ENCODE measurements around the gene ACYP1.

DNA sequence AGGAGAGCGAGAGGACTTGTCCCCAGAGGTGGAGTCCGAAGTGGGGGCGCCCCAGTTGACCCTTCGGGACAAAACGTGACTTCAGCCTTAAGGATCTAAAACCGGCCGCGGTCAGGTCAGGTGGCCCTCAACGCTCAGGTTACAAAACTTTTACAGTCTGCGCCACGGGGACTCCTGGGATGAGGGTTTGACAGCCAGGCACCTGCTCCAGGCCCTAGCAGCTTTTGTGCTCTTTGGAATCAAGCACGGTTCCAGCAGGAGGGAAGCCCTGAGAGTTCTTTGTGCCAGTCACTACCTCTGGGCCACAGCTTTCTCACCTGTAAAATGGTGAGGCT lies 6.0 kb upstream of the ACYP1 start:
- no peak for TF ChIP-seq POLR2A (IDR thresholded peaks at IDR 0.05; ENCODE audit: low read length)
- no peak for TF ChIP-seq GATA1 (IDR thresholded peaks at IDR 0.05; ENCODE audit: low read depth, low read length)
